ENCODE measurements around the gene FAM167B. TPM values are rescaled to one million over a fixed set of nuclear protein-coding genes. Genes with fewer than 3 reads are reported as not detected.

The FAM167B gene
- total RNA-seq, 1 donor from 2014 or later = not detected

DNA sequence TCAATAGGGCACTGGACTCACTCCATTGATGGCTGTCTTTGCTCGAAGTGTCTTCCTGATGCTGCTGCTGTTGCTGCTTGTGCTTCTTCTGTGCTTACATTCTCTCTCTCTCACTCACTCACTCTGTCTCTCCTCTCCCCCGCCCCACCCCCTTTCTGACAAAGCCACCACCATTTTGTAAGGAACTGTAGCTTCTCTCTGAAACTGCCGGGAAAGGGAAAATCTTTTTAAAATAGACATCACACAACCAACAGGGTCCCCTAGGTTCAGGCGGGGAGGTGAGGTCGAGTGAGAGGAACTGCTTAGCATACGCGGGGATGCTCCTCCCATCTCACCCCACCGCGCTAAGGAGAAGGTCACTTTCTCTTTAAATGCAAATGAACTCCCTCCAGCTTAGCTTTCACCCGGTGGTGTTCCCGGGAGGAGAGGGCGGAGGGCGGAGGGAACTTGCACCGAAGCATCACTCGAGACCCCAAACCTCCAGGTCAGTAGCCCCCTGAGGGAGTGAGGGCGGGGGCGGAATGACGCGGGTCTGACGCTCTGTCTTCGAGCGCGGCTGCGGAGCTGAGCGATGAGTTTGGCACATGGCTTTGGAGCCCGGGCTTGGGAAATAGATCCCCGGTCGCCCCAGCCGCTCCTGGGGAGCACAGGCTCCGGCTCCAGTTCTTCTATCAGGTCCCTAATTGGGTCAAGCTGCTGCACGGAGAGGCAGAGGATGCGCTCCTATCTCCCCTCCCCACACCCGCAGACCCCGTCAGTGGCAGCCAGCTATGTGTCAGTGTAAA is 46.6 kb upstream of the FAM167B start, which contains the start of gene CCDC28B:
Gene CCDC28B (plus strand): TSS at position 370 of the 785 bp plus-strand sequence. CDS start 1,341 bp downstream, outside the sequence.
- Histone ChIP-seq H3K4me3 (ENCODE audit: low read depth, low read length) (peak within 1 kb of the TSS; percentile 66), H3K27me3 (ENCODE audit: control insufficient read depth, insufficient read depth, low read length) (no peaks in the 10 kb centered on the region), H3K36me3 (ENCODE audit: control insufficient read depth, insufficient read depth, low read length) (no peaks in the 10 kb centered on the region)
- TF ChIP-seq, protein P1, sequence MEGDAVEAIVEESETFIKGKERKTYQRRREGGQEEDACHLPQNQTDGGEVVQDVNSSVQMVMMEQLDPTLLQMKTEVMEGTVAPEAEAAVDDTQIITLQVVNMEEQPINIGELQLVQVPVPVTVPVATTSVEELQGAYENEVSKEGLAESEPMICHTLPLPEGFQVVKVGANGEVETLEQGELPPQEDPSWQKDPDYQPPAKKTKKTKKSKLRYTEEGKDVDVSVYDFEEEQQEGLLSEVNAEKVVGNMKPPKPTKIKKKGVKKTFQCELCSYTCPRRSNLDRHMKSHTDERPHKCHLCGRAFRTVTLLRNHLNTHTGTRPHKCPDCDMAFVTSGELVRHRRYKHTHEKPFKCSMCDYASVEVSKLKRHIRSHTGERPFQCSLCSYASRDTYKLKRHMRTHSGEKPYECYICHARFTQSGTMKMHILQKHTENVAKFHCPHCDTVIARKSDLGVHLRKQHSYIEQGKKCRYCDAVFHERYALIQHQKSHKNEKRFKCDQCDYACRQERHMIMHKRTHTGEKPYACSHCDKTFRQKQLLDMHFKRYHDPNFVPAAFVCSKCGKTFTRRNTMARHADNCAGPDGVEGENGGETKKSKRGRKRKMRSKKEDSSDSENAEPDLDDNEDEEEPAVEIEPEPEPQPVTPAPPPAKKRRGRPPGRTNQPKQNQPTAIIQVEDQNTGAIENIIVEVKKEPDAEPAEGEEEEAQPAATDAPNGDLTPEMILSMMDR (IDR thresholded peaks at IDR 0.05; ENCODE audit: insufficient read depth, low read length, poor library complexity, severe bottlenecking) = no peak
- DNase-seq (ENCODE audit: low read depth) = no peak

DNA sequence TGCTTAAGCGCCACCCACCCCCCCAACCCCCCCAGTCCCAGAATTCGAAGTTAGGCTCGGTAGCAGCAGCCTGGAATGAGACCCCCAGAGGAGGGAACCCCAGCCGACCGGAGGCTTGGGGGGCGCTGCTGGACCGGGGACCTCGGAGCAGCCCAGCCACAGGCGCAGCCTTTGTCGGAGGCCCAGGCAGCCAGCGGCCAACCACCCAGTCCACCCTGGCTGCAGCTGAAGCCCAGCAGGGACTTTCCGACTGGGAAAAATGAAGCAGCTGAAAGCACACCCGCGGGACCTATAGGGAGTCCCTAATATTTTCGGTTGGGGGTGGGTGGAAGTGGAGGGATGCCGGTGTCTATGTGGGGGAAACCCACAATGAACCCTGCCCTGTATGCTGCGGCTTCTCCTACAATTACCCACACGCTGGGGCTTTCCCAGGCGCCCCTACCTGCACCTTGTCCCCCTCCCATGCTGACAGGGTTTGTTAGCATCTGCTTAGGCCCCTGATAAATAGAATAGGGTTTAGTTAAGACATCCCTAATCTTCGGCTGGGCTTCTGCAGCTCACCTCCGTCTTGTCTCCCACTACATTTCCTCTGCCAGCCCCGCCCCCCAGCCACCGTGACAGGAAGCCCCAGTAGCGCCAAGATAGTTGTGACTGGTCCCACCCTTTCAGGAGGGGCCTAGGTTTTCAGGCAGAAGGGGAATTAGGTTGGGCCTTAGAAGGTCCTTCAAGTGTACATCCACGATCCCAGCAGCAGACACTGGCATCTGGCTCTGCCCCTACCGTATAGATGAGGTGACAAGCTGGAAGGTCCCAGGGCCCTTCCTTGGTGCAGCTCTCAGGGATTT is 45.8 kb upstream of the FAM167B start:
- TF ChIP-seq, protein P1 (IDR thresholded peaks at IDR 0.05; ENCODE audit: insufficient read depth, low read length, poor library complexity, severe bottlenecking) = peak; percentile 17
- peak overlapping the region; percentile 66 for H3K4me3 ChIP-seq (ENCODE audit: low read depth, low read length)
- DNase-seq (ENCODE audit: low read depth) = no peak

DNA sequence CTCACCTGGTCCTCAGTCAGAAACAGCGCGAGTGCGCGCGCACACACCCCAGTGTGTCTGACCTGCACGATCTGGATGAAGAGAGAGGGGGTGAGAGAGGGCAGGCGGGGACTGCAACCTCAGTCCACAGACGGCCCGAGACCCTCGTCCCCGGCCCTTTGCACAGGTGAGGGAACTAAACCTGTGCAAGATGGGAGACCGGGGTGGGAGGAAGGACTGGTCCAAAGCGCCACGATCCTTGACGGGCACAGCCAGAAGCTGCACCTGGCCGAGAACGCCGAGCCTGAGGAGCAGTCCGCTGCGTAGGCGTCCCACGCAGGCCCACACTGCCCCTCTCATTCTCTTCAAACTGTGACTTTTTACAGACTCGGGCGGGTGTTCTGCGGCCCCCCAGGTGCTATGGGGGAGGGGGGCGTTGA is 42.1 kb upstream of the FAM167B start:
- H3K36me3 ChIP-seq (ENCODE audit: control insufficient read depth, insufficient read depth, low read length) = no peaks in the 10 kb centered on the region
- DNase-seq (ENCODE audit: low read depth) = no peak
- peak overlapping the region; percentile 72 for H3K4me3 ChIP-seq (ENCODE audit: low read depth, low read length)
- H3K27me3 ChIP-seq (ENCODE audit: control insufficient read depth, insufficient read depth, low read length) = no peaks in the 10 kb centered on the region
- TF ChIP-seq, protein P1 (IDR thresholded peaks at IDR 0.05; ENCODE audit: insufficient read depth, low read length, poor library complexity, severe bottlenecking) = no peak

More for the DNA sequence above, 45.8 kb upstream of the FAM167B start:
- H3K36me3 ChIP-seq (ENCODE audit: control insufficient read depth, insufficient read depth, low read length) = no peaks in the 10 kb centered on the region
- H3K27me3 ChIP-seq (ENCODE audit: control insufficient read depth, insufficient read depth, low read length) = no peaks in the 10 kb centered on the region

DNA sequence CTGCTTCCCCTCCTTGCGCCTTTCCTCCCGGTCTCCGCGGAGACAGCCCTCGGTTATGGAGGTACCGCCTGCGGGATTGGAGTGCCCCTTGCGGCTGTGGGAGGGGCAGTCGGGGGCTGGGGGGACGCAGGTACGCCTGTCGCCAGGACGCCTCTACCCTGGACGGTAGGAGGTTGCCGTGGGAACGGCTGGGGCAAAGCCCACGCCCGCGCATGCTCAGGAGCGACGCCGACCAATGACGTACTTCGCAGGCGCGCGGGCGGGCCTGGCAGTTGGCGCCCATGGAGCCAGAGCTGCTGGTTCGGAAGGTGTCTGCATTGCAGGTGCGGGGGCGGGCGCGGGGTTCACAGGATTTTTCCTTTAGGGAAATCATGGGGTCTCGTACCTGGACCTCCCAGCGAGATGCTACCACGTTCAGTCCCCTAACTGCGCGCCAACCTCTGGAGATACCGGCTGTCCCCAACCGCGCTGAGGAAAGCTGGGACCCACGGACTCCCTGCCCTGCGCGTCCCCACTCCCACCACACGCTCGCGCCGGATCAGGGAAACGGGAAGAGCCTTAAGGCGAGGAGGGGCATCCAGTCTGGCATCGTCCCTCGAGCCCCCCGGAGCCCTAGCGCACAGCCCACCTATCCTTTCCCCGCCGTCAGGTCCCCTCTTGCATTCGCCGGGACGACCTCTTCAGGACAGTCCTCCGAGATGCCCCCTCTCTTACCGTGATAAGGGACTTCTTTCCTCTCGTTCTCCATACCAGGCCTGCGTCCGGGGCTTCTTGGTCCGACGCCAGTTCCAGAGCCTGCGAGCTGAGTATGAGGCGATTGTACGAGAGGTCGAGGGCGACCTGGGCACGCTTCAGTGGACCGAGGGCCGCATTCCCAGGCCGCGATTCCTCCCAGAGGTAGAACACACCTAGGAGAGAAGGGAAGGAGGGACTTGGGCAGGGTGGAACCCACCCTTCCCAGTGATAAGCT is 41.3 kb upstream of the FAM167B start, which contains the start of gene IQCC:
Gene IQCC (plus strand): TSS at position 271 of the 970 bp plus-strand sequence. CDS start 11 bp downstream, at position 282.
- peak; percentile 34 for DNase-seq (ENCODE audit: low read depth)
- TF ChIP-seq, protein P1 (IDR thresholded peaks at IDR 0.05; ENCODE audit: insufficient read depth, low read length, poor library complexity, severe bottlenecking) = no peak
- Histone ChIP-seq H3K4me3 (ENCODE audit: low read depth, low read length) (peak within 1 kb of the TSS; percentile 72), H3K27me3 (ENCODE audit: control insufficient read depth, insufficient read depth, low read length) (no peaks in the 10 kb centered on the region), H3K36me3 (ENCODE audit: control insufficient read depth, insufficient read depth, low read length) (no peaks in the 10 kb centered on the region)

DNA sequence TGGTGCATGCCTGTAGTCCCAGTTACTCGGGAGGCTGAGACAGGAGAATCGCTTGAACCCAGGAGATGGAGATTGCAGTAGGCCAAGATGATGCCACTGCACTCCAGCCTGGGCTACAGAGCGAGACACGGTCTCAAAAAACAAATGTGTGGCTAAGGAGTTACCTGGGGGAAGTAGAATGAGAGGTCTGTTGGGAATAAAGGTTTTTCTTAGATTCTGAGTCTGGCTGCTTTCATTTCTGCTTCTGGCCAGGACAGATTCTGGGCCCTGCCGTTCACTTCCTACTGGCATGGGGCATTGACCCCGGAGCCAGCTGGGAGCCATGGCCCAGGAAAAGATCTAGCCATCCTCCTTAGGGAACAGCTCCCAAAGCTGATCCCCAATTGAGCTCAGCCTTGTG is 38.6 kb upstream of the FAM167B start:
- Histone ChIP-seq H3K27me3 (ENCODE audit: control insufficient read depth, insufficient read depth, low read length) (no peaks in the 10 kb centered on the region), H3K4me3 (ENCODE audit: low read depth, low read length) (no peak overlapping the region), H3K36me3 (ENCODE audit: control insufficient read depth, insufficient read depth, low read length) (no peaks in the 10 kb centered on the region)
- TF ChIP-seq, protein P1 (IDR thresholded peaks at IDR 0.05; ENCODE audit: insufficient read depth, low read length, poor library complexity, severe bottlenecking) = no peak
- DNase-seq (ENCODE audit: low read depth) = no peak

Measured in kidney epithelial cell (primary cell).